Measurements from ENCODE around the gene DCTPP1.

GRCh38 chr16:30380803-30381208, 49.0 kb downstream of the DCTPP1 start:
- TF ChIP-seq YY1 (IDR thresholded peaks at IDR 0.05; ENCODE audit: insufficient read depth, insufficient replicate concordance, low read depth, low read length) (no peak), AGO1 (IDR thresholded peaks at IDR 0.05; ENCODE audit: low read depth, low read length, poor library complexity, severe bottlenecking) (no peak), ZNF414 (CRISPR knock-in tag; IDR thresholded peaks at IDR 0.05) (no peak), ZNF121 (CRISPR knock-in tag; IDR thresholded peaks at IDR 0.05) (no peak)

All from HepG2 (cell line).